OCI-LY1 (cell line): ENCODE data around the gene FAM131A.

Experiments used
- H2AFZ ChIP-seq: fragments of 200-600 bp; sonication (generic), shearing (Covaris generic); 2 replicates; pipeline ENCODE4 v1.6.0; 2014; ENCODE audit warnings: antibody characterized with exemption, mild to moderate bottlenecking, low read length
- H3F3A ChIP-seq: fragments of 200-600 bp; sonication (generic), shearing (Covaris generic); 2 replicates; pipeline ENCODE4 v1.6.0; 2014; ENCODE audit warnings: mild to moderate bottlenecking, antibody characterized with exemption, low read length, moderate library complexity; ENCODE audit not compliant: insufficient read depth
- H3K27ac ChIP-seq: fragments of 200-600 bp; sonication (generic); 2 replicates; pipeline ENCODE4 v1.5.1; 2014; ENCODE audit warnings: low read length, mixed run types, mild to moderate bottlenecking, low read depth; ENCODE audit not compliant: poor library complexity, severe bottlenecking
- H3K27me3 ChIP-seq: fragments of 200-600 bp; sonication (generic); 2 replicates; pipeline ENCODE4 v1.6.0; 2014; ENCODE audit warnings: antibody characterized with exemption, mild to moderate bottlenecking, low read length, moderate library complexity; ENCODE audit not compliant: insufficient read depth
- H3K36me3 ChIP-seq: fragments of 200-600 bp; sonication (generic); 2 replicates; pipeline ENCODE4 v1.6.1; 2014; ENCODE audit warnings: mild to moderate bottlenecking, antibody characterized with exemption, low read length, moderate library complexity, mixed read lengths; ENCODE audit not compliant: insufficient read depth
- H3K4me1 ChIP-seq: fragments of 200-600 bp; sonication (generic); 2 replicates; pipeline ENCODE4 v1.5.1; 2014; ENCODE audit warnings: mild to moderate bottlenecking, low read length, moderate library complexity; ENCODE audit not compliant: insufficient read depth, severe bottlenecking
- H3K4me2 ChIP-seq: fragments of 200-600 bp; sonication (generic), shearing (Covaris generic); 2 replicates; pipeline ENCODE4 v1.6.1; 2014; ENCODE audit warnings: low read length
- H3K4me3 ChIP-seq: fragments of 200-600 bp; sonication (generic); 2 replicates; pipeline ENCODE4 v1.5.1; 2014; ENCODE audit warnings: low read length, low read depth, mild to moderate bottlenecking, mixed read lengths; ENCODE audit not compliant: poor library complexity, severe bottlenecking
- H3K79me2 ChIP-seq: fragments of 200-600 bp; shearing (Covaris generic); 2 replicates; pipeline ENCODE4 v1.6.1; 2016; ENCODE audit warnings: mixed run types, low read length, mixed read lengths; ENCODE audit not compliant: insufficient read depth
- H3K9ac ChIP-seq: fragments of 200-600 bp; sonication (generic), shearing (Covaris generic); 2 replicates; pipeline ENCODE4 v1.6.1; 2014; ENCODE audit warnings: mild to moderate bottlenecking, low read length, mixed read lengths
- H3K9me2 ChIP-seq: fragments of 200-600 bp; sonication (generic), shearing (Covaris generic); 2 replicates; pipeline ENCODE4 v1.6.1; 2014; ENCODE audit warnings: low read depth, mild to moderate bottlenecking, low read length, mixed read lengths
- H3K9me3 ChIP-seq: fragments of 200-600 bp; shearing (Covaris generic); 2 replicates; pipeline ENCODE4 v1.6.1; 2014; ENCODE audit warnings: low read length, mixed read lengths
- H4K20me1 ChIP-seq: fragments of 200-600 bp; sonication (generic), shearing (Covaris generic); 2 replicates; pipeline ENCODE4 v1.6.0; 2016; ENCODE audit warnings: mild to moderate bottlenecking, low read length; ENCODE audit not compliant: insufficient read depth
- EZH2 ChIP-seq: fragments of 200-600 bp; sonication (generic), shearing (Covaris generic); IDR thresholded peaks from 2 replicates; pipeline ENCODE4 v1.8.0; 2017; ENCODE audit warnings: borderline replicate concordance, mixed run types, mild to moderate bottlenecking, antibody characterized with exemption, low read length, moderate library complexity, mixed read lengths
- TF ChIP-seq, protein P1 (sequence below): fragments of 200-600 bp; sonication (generic), shearing (Covaris generic); IDR thresholded peaks from 2 replicates; pipeline ENCODE4 v1.5.1; 2017; ENCODE audit warnings: mild to moderate bottlenecking, antibody characterized with exemption, low read length, moderate library complexity, mixed read lengths

Gene FAM131A

GRCh38 chr3:184377374-184377773 lies 40.0 kb downstream of the FAM131A start:
- H3K4me2 ChIP-seq = no peak overlapping the region

GRCh38 chr3:184377882-184378445 lies 40.6 kb downstream of the FAM131A start, which contains the start of gene THPO:
Gene THPO, minus strand, starts transcription at chr3:184378207. Its CDS starts 1,948 bp downstream, at chr3:184376259.
- H3K36me3 ChIP-seq = no peaks in the 10 kb centered on the region
- no peaks in the 10 kb centered on the region for H3K9me2 ChIP-seq
- no peak within 1 kb of the TSS for H2AFZ ChIP-seq
- H3K27me3 ChIP-seq = peaks cover 7% of the 10 kb centered on the region
- no peaks in the 10 kb centered on the region for H3K9me3 ChIP-seq
- no peak within 1 kb of the TSS for H3K9ac ChIP-seq
- TF ChIP-seq EZH2 = no peak
- TF ChIP-seq, protein P1, sequence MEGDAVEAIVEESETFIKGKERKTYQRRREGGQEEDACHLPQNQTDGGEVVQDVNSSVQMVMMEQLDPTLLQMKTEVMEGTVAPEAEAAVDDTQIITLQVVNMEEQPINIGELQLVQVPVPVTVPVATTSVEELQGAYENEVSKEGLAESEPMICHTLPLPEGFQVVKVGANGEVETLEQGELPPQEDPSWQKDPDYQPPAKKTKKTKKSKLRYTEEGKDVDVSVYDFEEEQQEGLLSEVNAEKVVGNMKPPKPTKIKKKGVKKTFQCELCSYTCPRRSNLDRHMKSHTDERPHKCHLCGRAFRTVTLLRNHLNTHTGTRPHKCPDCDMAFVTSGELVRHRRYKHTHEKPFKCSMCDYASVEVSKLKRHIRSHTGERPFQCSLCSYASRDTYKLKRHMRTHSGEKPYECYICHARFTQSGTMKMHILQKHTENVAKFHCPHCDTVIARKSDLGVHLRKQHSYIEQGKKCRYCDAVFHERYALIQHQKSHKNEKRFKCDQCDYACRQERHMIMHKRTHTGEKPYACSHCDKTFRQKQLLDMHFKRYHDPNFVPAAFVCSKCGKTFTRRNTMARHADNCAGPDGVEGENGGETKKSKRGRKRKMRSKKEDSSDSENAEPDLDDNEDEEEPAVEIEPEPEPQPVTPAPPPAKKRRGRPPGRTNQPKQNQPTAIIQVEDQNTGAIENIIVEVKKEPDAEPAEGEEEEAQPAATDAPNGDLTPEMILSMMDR = no peak
- H4K20me1 ChIP-seq = no peaks in the 10 kb centered on the region
- H3F3A ChIP-seq = no peaks in the 10 kb centered on the region
- no peak within 1 kb of the TSS for H3K27ac ChIP-seq
- H3K79me2 ChIP-seq = no peaks in the 10 kb centered on the region
- no peaks in the 10 kb centered on the region for H3K4me1 ChIP-seq
- no peak within 1 kb of the TSS for H3K4me2 ChIP-seq
- no peak within 1 kb of the TSS for H3K4me3 ChIP-seq

More at GRCh38 chr3:184377374-184377773, 40.0 kb downstream of the FAM131A start:
- Histone ChIP-seq H3K27me3 (peaks cover 7% of the 10 kb centered on the region; the same call in 1 of the 2 replicates), H3K9me3 (no peaks in the 10 kb centered on the region), H3K79me2 (no peaks in the 10 kb centered on the region), H3K9ac (no peak overlapping the region), H3K27ac (no peak overlapping the region), H3K4me1 (no peaks in the 10 kb centered on the region), H2AFZ (no peak overlapping the region), H3F3A (no peaks in the 10 kb centered on the region), H3K9me2 (no peaks in the 10 kb centered on the region), H3K4me3 (no peak overlapping the region), H4K20me1 (no peaks in the 10 kb centered on the region), H3K36me3 (no peaks in the 10 kb centered on the region)
- no peak for TF ChIP-seq EZH2

- Histone ChIP-seq H3K9me2 (no peaks in the 10 kb centered on the region), H3K4me1 (no peaks in the 10 kb centered on the region), H3F3A (no peaks in the 10 kb centered on the region), H3K79me2 (no peaks in the 10 kb centered on the region), H2AFZ (no peak overlapping the region), H3K4me2 (no peak overlapping the region), H4K20me1 (no peaks in the 10 kb centered on the region), H3K36me3 (no peaks in the 10 kb centered on the region), H3K27me3 (peaks cover 7% of the 10 kb centered on the region), H3K4me3 (no peak overlapping the region), H3K9ac (no peak overlapping the region), H3K9me3 (no peaks in the 10 kb centered on the region), H3K27ac (no peak overlapping the region)
- TF ChIP-seq, protein P1 = no peak
- TF ChIP-seq EZH2 = no peak
Observed at GRCh38 chr3:184378651-184379357, 41.4 kb downstream of the FAM131A start.
